Gastroesophageal sphincter (tissue), 3 donors: ENCODE results near the gene OTUB2.

Experiments
- POLR2A ChIP-seq, 2 donors: fragments of 450-650 bp; IDR thresholded peaks; one replicate each; pipeline ENCODE4 v1.6.1; 2017; ENCODE audit warnings: antibody characterized with exemption in 2 of 2, mild to moderate bottlenecking in 2 of 2, moderate library complexity in 1 of 2
- TF ChIP-seq, protein P1 (sequence below), 4 experiments: fragments of 200-600 bp in 2 of 4; fragments of 450-650 bp in 2 of 4; sonication (generic) in 1 of 4; IDR thresholded peaks; one replicate each; pipeline ENCODE4 v1.5.1; 2017 to 2019; ENCODE audit warnings: antibody characterized with exemption in 4 of 4, mild to moderate bottlenecking in 2 of 4, moderate library complexity in 2 of 4

DNA sequence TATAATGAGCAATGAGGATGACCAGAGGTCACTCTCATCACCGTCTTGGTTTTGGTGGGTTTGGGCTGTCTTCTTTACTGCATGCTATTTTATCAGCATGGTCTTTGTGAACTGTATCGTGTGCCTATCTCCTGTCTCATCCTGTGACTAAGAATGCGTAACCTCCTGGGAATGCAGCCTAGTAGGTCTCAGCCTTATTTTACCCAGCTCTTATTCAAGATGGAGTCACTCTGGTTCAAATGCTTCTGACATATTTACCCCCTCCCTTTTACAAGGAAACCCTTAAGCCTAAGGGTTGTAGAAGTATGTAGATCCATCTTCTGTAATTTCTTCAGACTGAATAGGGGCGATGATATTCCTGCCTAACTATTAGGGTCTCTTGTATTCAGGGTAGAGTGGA is 63.3 kb downstream of the OTUB2 start:
- TF ChIP-seq POLR2A (IDR thresholded peaks at IDR 0.05) = no peak
- TF ChIP-seq, protein P1, sequence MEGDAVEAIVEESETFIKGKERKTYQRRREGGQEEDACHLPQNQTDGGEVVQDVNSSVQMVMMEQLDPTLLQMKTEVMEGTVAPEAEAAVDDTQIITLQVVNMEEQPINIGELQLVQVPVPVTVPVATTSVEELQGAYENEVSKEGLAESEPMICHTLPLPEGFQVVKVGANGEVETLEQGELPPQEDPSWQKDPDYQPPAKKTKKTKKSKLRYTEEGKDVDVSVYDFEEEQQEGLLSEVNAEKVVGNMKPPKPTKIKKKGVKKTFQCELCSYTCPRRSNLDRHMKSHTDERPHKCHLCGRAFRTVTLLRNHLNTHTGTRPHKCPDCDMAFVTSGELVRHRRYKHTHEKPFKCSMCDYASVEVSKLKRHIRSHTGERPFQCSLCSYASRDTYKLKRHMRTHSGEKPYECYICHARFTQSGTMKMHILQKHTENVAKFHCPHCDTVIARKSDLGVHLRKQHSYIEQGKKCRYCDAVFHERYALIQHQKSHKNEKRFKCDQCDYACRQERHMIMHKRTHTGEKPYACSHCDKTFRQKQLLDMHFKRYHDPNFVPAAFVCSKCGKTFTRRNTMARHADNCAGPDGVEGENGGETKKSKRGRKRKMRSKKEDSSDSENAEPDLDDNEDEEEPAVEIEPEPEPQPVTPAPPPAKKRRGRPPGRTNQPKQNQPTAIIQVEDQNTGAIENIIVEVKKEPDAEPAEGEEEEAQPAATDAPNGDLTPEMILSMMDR (IDR thresholded peaks at IDR 0.05) = no peak
